Heart right ventricle (tissue), 16 donors: ENCODE measurements around the gene FAM219B. TPM values are rescaled to one million over a fixed set of nuclear protein-coding genes. Genes with fewer than 3 reads are reported as not detected.

ENCODE experiments used
- ATAC-seq, 8 donors: fragments of 200-7000 bp; cut with Tn5 transposase; one replicate each; pipeline ENCODE4 v1.9.1; 2020; ENCODE audit warnings: mild to moderate bottlenecking in 8 of 8, moderate library complexity in 8 of 8, moderate number of reproducible peaks in 1 of 8
- DNase-seq, 2 donors: peaks; one replicate each; pipeline ENCODE4 v3.0.0-alpha.2; 2020
- H3K27ac ChIP-seq, 10 donors: fragments of 200-600 bp; sonication (generic) in 2 of 10; one replicate each; pipeline versions ENCODE4 v1.5.0 to v1.8.0; 2020 to 2022; ENCODE audit warnings: mild to moderate bottlenecking in 3 of 10
- H3K27me3 ChIP-seq, 7 donors: fragments of 200-600 bp; one replicate each; pipeline ENCODE4 v1.8.0; 2021 to 2022; ENCODE audit warnings: mild to moderate bottlenecking in 2 of 7
- H3K36me3 ChIP-seq, 9 donors: fragments of 200-600 bp; sonication (generic) in 1 of 9; one replicate each; pipeline versions ENCODE4 v1.5.0 to v1.8.0; 2020 to 2022; ENCODE audit warnings: mild to moderate bottlenecking in 2 of 9
- H3K4me1 ChIP-seq, 9 donors: fragments of 200-600 bp; sonication (generic) in 1 of 9; one replicate each; pipeline versions ENCODE4 v1.5.0 to v1.8.0; 2020 to 2022; ENCODE audit warnings: mild to moderate bottlenecking in 4 of 9
- H3K4me3 ChIP-seq, 10 donors: fragments of 200-600 bp; sonication (generic) in 2 of 10; one replicate each; pipeline versions ENCODE4 v1.5.0 to v1.8.0; 2020 to 2022; ENCODE audit warnings: mild to moderate bottlenecking in 7 of 10, moderate library complexity in 2 of 10
- H3K9me3 ChIP-seq, 11 donors: fragments of 200-600 bp in 10 of 11; sonication (generic) in 2 of 11; one replicate each; pipeline versions ENCODE4 v1.5.0 to v1.8.0; 2013 to 2022; ENCODE audit warnings: mild to moderate bottlenecking in 2 of 11, control low read depth in 1 of 11, moderate library complexity in 1 of 11
- CTCF ChIP-seq, 9 donors: fragments of 200-600 bp; sonication (generic) in 2 of 9; IDR thresholded peaks; one replicate each; pipeline versions ENCODE4 v1.5.0 to v1.8.0; 2021 to 2022; ENCODE audit warnings: antibody characterized with exemption in 9 of 9, mild to moderate bottlenecking in 5 of 9, moderate library complexity in 1 of 9
- WGBS, 2 donors: extraction: QIAGEN DNeasy Blood & Tissue Kit; methylation state at CpG; one replicate each; pipeline ENCODE4 v1.1.7; 2013; ENCODE audit warnings: inconsistent platforms in 1 of 2; 5-methylcytosine and 5-hydroxymethylcytosine counted together
- intact Hi-C, 10 donors: fragments of 100-400 bp; cut with DNase I; formaldehyde crosslinking; loops; one replicate each; pipeline versions ENCODE4 v1.11.1 to v1.14.2; 2022
- polyA plus RNA-seq, 2 donors: library from polyadenylated mRNA; stranded (reverse); fragments of 200-250 nt; gene quantifications; one replicate each; pipeline ENCODE4 v1.2.3, GENCODE V29; 2013
- total RNA-seq, 10 donors: library from RNA; stranded (reverse); fragmentation: NEBNext Ultra II Directional in 3 of 10; extraction: Animal tissue kit (Norgen Biotek cat#: 25700) in 3 of 10; gene quantifications; one replicate each; pipeline versions ENCODE4 v1.2.1 to v1.2.4, GENCODE V29; 2021 to 2023
- donor health status: Arrhythmogenic right ventricular cardiomyopathy.
- donor health status: ischemic (EF 13 %, LVEDD 7.1; RV severe dilation, severe dysfunction).
- donor health status: healthy with polysubstance abuse.
- donor health status: DM: no; HTN: yes; CAD: no.
- donor health status: DM: no; HTN: no; CAD: no.
- donor health status: ischemic (EF 25% LVEDD 6.9; RV normal size, moderate dysfunction).
- donor health status: ischemic (EF 25% LVEDD 5.7; RV mildly dilated, moderate dysfunction).
- donor health status: healthy.
- donor health status: DM: yes; HTN: yes; CAD: no.
- donor health status: Ischemic cardiomyopathy.
- donor health status: ischemic (EF 35%, LVEDD 5.7; RV mildly dilated, moderate dysfunction).
- donor health status: nonischemic (EF 11% LVEDD 7.7; RV severe dilation, severe dysfunction).
- donor health status: DM: yes; HTN: yes; CAD: no.
- donor health status: PGD.
- donor health status: ischemic (EF 29% LVEDD 5.4; RV normal size, mild dysfunction).
- donor health status: nonischemic (EF 23%, LVEDD 6.1; RV moderate dilation, normal function).

The FAM219B gene
- total and polyA plus RNA-seq, 12 donors, result 27.1 to 159 (median 95.9) TPM

GRCh38 chr15:74882528-74882927 is 24.1 kb downstream of the FAM219B start:
- 96% methylated on average over 6 of the region's 6 CpGs for WGBS, 2 donors
- intact Hi-C loops, result no loop called here

GRCh38 chr15:74878273-74878672 is 28.4 kb downstream of the FAM219B start:
- peaks cover 0 to 8% (median 5%) of the 10 kb centered on the region in 9 donors for H3K4me1 ChIP-seq
- H3K27me3 ChIP-seq, result no peaks in the 10 kb centered on the region
- no peak overlapping the region for H3K27ac ChIP-seq
- WGBS, 2 donors, result 81 to 89% methylated on average over 4 of the region's 4 CpGs
- no peaks in the 10 kb centered on the region for H3K36me3 ChIP-seq
- H3K4me3 ChIP-seq, result no peak overlapping the region
- no peak for ATAC-seq
- TF ChIP-seq CTCF (IDR thresholded peaks at IDR 0.05), result no peak
- intact Hi-C loops, result no loop called here
- no peaks in the 10 kb centered on the region for H3K9me3 ChIP-seq
- DNase-seq, result no peak

More at GRCh38 chr15:74882528-74882927, 24.1 kb downstream of the FAM219B start:
- no peaks in the 10 kb centered on the region for H3K27me3 ChIP-seq
- H3K9me3 ChIP-seq, result no peaks in the 10 kb centered on the region
- no peak overlapping the region for H3K27ac ChIP-seq
- H3K36me3 ChIP-seq, result no peaks in the 10 kb centered on the region
- no peak for DNase-seq
- ATAC-seq, result no peak
- no peak overlapping the region for H3K4me3 ChIP-seq
- TF ChIP-seq CTCF (IDR thresholded peaks at IDR 0.05), result no peak
- H3K4me1 ChIP-seq, result peaks cover 0 to 20% (median 0%) of the 10 kb centered on the region in 9 donors

- Histone ChIP-seq H3K27ac (peak overlapping the region; percentile 62 to 97 (median 94)), H3K36me3 (peaks cover 0 to under 1% (median 0%) of the 10 kb centered on the region in 9 donors), H3K4me3 (peak overlapping the region; percentile 57 to 94 (median 68)), H3K9me3 (no peaks in the 10 kb centered on the region), H3K4me1 (peaks cover 12 to 46% (median 43%) of the 10 kb centered on the region in 9 donors), H3K27me3 (no peaks in the 10 kb centered on the region)
- 36 to 38% methylated on average over 16 of the region's 16 CpGs for WGBS, 2 donors
- ATAC-seq (peak in 4 of 8 donors; percentile 2 to 29 (median 16)), DNase-seq (peak in 1 of 2 donors; percentile 26)
- intact Hi-C loops, result no loop called here
- TF ChIP-seq CTCF (IDR thresholded peaks at IDR 0.05), result no peak
Measured at GRCh38 chr15:74873756-74874424, 32.8 kb downstream of the FAM219B start.

GRCh38 chr15:74873036-74873755 is 33.5 kb downstream of the FAM219B start, which contains the start of gene SCAMP2:
TSS of gene SCAMP2 (minus strand) at chr15:74873365. CDS start at chr15:74873255, 110 bp downstream.
- no peak for TF ChIP-seq CTCF (IDR thresholded peaks at IDR 0.05)
- no peaks in the 10 kb centered on the region for H3K27me3 ChIP-seq
- peak within 1 kb of the TSS; percentile 57 to 94 (median 68) for H3K4me3 ChIP-seq
- ATAC-seq (peak; percentile 94 to 97 (median 96)), DNase-seq (peak; percentile 93 to 96)
- H3K4me1 ChIP-seq, result peaks cover 12 to 53% (median 50%) of the 10 kb centered on the region in 9 donors
- H3K27ac ChIP-seq, result peak within 1 kb of the TSS; percentile 62 to 97 (median 94)
- WGBS, 2 donors, result 0 to 1% methylated on average over 41 to 51 of the region's 52 CpGs
- peaks cover 0 to 7% (median 0%) of the 10 kb centered on the region in 9 donors for H3K36me3 ChIP-seq
- H3K9me3 ChIP-seq, result no peaks in the 10 kb centered on the region
- intact Hi-C loops, result no loop called here
